A549 (cell line): ENCODE results near the gene RASSF8. TPM values are rescaled to one million over a fixed set of nuclear protein-coding genes. Genes with fewer than 3 reads are reported as not detected.
A peak's percentile ranks its signal among the peaks of the same experiment; 100 is the strongest.

Experiments
- ATAC-seq, 2 experiments: fragments of 200-7000 bp in 1 of 2; fragments of >200 bp in 1 of 2; cut with Nextera tagmentation in 1 of 2; cut with Tn5 transposase in 1 of 2; 3 replicates each; pipeline versions ENCODE4 v1.8.0 to v1.9.1; 2018 to 2020; ENCODE audit warnings: mild to moderate bottlenecking in 1 of 2, moderate library complexity in 1 of 2
- CTCF ChIA-PET: fragments of 300-600 bp; sonication (Branson Sonifier 250); formaldehyde crosslinking; extraction: SDS; loops from one replicate; lab custom pipeline; 2021; ENCODE audit warnings: antibody characterized with exemption, inconsistent platforms; lab: Yijun Ruan, JAX
- POLR2A ChIA-PET: fragments of 350-600 bp; formaldehyde crosslinking; extraction: SDS; loops from one replicate; lab custom pipeline; 2021; ENCODE audit warnings: antibody characterized with exemption, inconsistent platforms; lab: Yijun Ruan, JAX
- DNase-seq, 2 experiments: peaks; one replicate each; pipeline versions ENCODE4 v3.0.0 to v3.0.0-alpha.2; 2011 to 2016; ENCODE audit warnings: low read depth in 1 of 2, low spot score in 1 of 2
- FAIRE-seq: peaks from 2 replicates; lab custom pipeline; 2011; peaks lifted over from hg19 to GRCh38; lab: Jason Lieb, UNC
- H3K27ac ChIP-seq, 2 experiments: fragments of >200 bp; sonication (Bioruptor Twin); formaldehyde crosslinking; 3 replicates each; pipeline ENCODE4 v1.5.1; 2016 to 2017
- H3K4me1 ChIP-seq: fragments of >200 bp; sonication (Bioruptor Twin); formaldehyde crosslinking; 3 replicates; pipeline ENCODE4 v1.6.1; 2016
- H3K4me2 ChIP-seq: fragments of >200 bp; sonication (Bioruptor Twin); formaldehyde crosslinking; 3 replicates; pipeline ENCODE4 v1.6.1; 2016
- H3K4me3 ChIP-seq: fragments of >200 bp; sonication (Bioruptor Twin); formaldehyde crosslinking; 3 replicates; pipeline ENCODE4 v1.5.1; 2016
- H3K9me3 ChIP-seq: fragments of >200 bp; sonication (Bioruptor Twin); formaldehyde crosslinking; 3 replicates; pipeline ENCODE4 v1.6.1; 2016
- CHD4 ChIP-seq: fragments of 200-600 bp; sonication (generic); IDR thresholded peaks from 2 replicates; pipeline ENCODE4 v1.6.1; 2016; ENCODE audit warnings: antibody characterized with exemption, mild to moderate bottlenecking, borderline replicate concordance
- E2F6 ChIP-seq: IDR thresholded peaks from 2 replicates; pipeline ENCODE4 v1.6.1; 2012; ENCODE audit warnings: low read depth, borderline replicate concordance
- EHMT2 ChIP-seq: fragments of 200-600 bp; sonication (generic); IDR thresholded peaks from 2 replicates; pipeline ENCODE4 v1.6.1; 2016; ENCODE audit warnings: antibody characterized with exemption, low read depth, mild to moderate bottlenecking, moderate library complexity
- FOSB ChIP-seq: fragments of 250-450 bp; sonication (Bioruptor Pico); IDR thresholded peaks from 2 replicates; pipeline ENCODE4 v1.5.0; 2020; ENCODE audit warnings: mild to moderate bottlenecking, moderate library complexity
- FOSL2 ChIP-seq, 2 experiments: fragments of 450-650 bp in 1 of 2; fragments of >200 bp in 1 of 2; sonication (Bioruptor Twin) in 1 of 2; formaldehyde crosslinking; IDR thresholded peaks; 2 replicates each; pipeline versions ENCODE4 v1.5.0 to v1.6.1; 2016 to 2020; ENCODE audit warnings: mild to moderate bottlenecking in 1 of 2, moderate library complexity in 1 of 2
- FOXS1 ChIP-seq: fragments of 250-450 bp; sonication (Bioruptor Pico); IDR thresholded peaks from 2 replicates; pipeline ENCODE4 v1.5.0; 2020; ENCODE audit warnings: mild to moderate bottlenecking, moderate library complexity
- GATA3 ChIP-seq: IDR thresholded peaks from 2 replicates; pipeline ENCODE4 v1.6.1; 2012; ENCODE audit warnings: borderline replicate concordance
- JUN ChIP-seq, 2 experiments: fragments of >200 bp; sonication (Bioruptor Twin); formaldehyde crosslinking; IDR thresholded peaks; 2 replicates in 1 of 2; 3 replicates in 1 of 2; pipeline ENCODE4 v1.6.1; 2016 to 2017
- MAFK ChIP-seq: fragments of 450-650 bp; IDR thresholded peaks from 2 replicates; pipeline ENCODE4 v1.6.1; 2014; ENCODE audit not compliant: partially characterized antibody
- NFE2L2 ChIP-seq: fragments of 150-350 bp; conservative IDR thresholded peaks from 2 replicates; pipeline ENCODE4 v1.6.1; 2014; ENCODE audit warnings: low read length
- NR3C1 ChIP-seq: fragments of >200 bp; sonication (Bioruptor Twin); formaldehyde crosslinking; IDR thresholded peaks from 3 replicates; pipeline ENCODE4 v1.6.1; 2017
- PBX3 ChIP-seq: IDR thresholded peaks from 2 replicates; pipeline ENCODE4 v1.6.1; 2012
- PHF8 ChIP-seq: fragments of 200-600 bp; sonication (generic); IDR thresholded peaks from 2 replicates; pipeline ENCODE4 v1.6.1; 2016; ENCODE audit warnings: low read depth, mild to moderate bottlenecking, antibody characterized with exemption, moderate library complexity, borderline replicate concordance
- POLR2A ChIP-seq: IDR thresholded peaks from 2 replicates; pipeline ENCODE4 v1.6.1; 2012; ENCODE audit warnings: mild to moderate bottlenecking, low read length
- REST ChIP-seq: fragments of 200-600 bp; sonication (generic); IDR thresholded peaks from 2 replicates; pipeline ENCODE4 v1.6.1; 2016; ENCODE audit warnings: antibody characterized with exemption, mild to moderate bottlenecking, moderate library complexity
- SREBF2 ChIP-seq: fragments of 450-650 bp; IDR thresholded peaks from 2 replicates; pipeline ENCODE4 v1.6.1; 2014; ENCODE audit warnings: mild to moderate bottlenecking, moderate library complexity
- TFCP2L1 ChIP-seq: fragments of 250-450 bp; sonication (Bioruptor Pico); IDR thresholded peaks from 2 replicates; pipeline ENCODE4 v1.5.0; 2021; ENCODE audit warnings: mild to moderate bottlenecking
- USF2 ChIP-seq: fragments of 450-650 bp; IDR thresholded peaks from 2 replicates; pipeline ENCODE4 v1.6.1; 2014; ENCODE audit warnings: antibody characterized with exemption
- WGBS: methylation state at CpG from one replicate; pipeline ENCODE4 v1.1.6; 2017; ENCODE audit errors: missing lambda C conversion rate; 5-methylcytosine and 5-hydroxymethylcytosine counted together
- polyA plus RNA-seq, 4 experiments: library from polyadenylated mRNA; depleted of rRNA in 3 of 4; stranded (reverse); fragments of >200 nt; fragmentation: RNase III in 1 of 4; extraction: RNeasy Plus Mini Kit Qiagen cat#74134 plus additional on column Dnase treatment in 1 of 4; gene quantifications; 2 replicates in 3 of 4; 3 replicates in 1 of 4; pipeline ENCODE4 v1.2.3, GENCODE V29; 2011 to 2017

Gene RASSF8
- polyA plus RNA-seq, 2 of the 4 experiments (the other 2 are of a cell fraction) = 5.7 to 8.7 TPM

DNA sequence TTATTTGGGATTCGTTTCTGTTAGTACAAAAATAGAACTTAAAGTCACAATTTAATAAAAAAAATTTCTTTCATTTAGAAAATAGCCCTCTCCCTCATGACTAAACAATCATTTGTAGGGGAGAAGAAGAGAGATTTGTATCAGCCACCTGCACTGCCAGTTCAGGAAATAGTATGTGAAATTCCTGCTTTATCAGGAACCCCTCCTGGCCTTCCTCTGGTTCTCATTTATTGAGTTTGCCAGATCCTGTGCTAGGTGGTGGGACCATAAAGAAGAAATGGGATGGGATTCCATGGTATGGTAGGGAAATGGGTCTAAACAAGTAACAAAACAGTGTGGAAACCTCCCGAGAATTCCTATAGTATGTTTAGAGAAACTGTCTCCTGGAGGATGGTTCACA, 30.0 kb downstream of the RASSF8 start (continued):
- no peak for TF ChIP-seq FOSL2 (IDR thresholded peaks at IDR 0.05)
- no peak for TF ChIP-seq FOSL2 (CRISPR knock-in tag; IDR thresholded peaks at IDR 0.05)
- TF ChIP-seq POLR2A = no peak
- no peak for TF ChIP-seq NR3C1
- TF ChIP-seq FOSB = no peak

DNA sequence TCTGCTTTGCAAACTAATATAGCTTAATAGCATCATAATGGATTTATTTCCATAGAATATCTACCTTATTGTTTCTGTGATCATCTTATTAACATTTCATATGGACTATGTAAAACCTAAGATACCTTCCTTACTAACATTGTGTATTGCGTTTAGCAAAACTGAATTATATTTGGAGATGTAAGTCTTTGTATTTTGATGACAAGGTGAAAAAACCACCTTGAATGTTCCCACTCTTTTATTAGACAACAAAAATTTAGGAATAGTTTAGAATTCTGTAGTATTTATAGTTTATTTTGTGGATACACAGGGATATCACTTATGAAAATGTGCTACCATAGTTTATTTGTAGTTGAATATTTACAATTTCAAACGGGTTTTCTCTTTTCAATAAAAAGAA, 32.0 kb downstream of the RASSF8 start:
- Histone ChIP-seq H3K4me1 (no peaks in the 10 kb centered on the region), H3K4me2 (no peak overlapping the region), H3K9me3 (no peaks in the 10 kb centered on the region), H3K27ac (no peak overlapping the region), H3K4me3 (no peak overlapping the region)
- DNase-seq = no peak
- FAIRE-seq = peak; percentile 68
- no peak for ATAC-seq
- CTCF ChIA-PET = no interaction called here
- POLR2A ChIA-PET = no interaction called here
- peak; percentile 40 for TF ChIP-seq MAFK
- TF ChIP-seq EHMT2 = no peak
- 64% methylated on average over 2 of the region's 2 CpGs for WGBS

GRCh38 chr12:25992026-25992782, 33.7 kb downstream of the RASSF8 start:
- WGBS = 64% methylated on average over 4 of the region's 4 CpGs
- no peak overlapping the region for H3K27ac ChIP-seq
- FAIRE-seq (no peak), DNase-seq (no peak), ATAC-seq (no peak)
- POLR2A ChIA-PET = no interaction called here
- H3K4me1 ChIP-seq = peaks cover 3% of the 10 kb centered on the region
- CTCF ChIA-PET = interaction anchor here (1.1 to 1.5 kb wide), 3 partner anchors 13 to 34 kb away, joined by 3 to 6 read pairs (median 3); no protein-coding TSS in a partner anchor
- no peak overlapping the region for H3K4me3 ChIP-seq
- no peak overlapping the region for H3K4me2 ChIP-seq
- TF ChIP-seq EHMT2 (no peak), TFCP2L1 (CRISPR knock-in tag) (no peak), CHD4 (no peak), JUN (IDR thresholded peaks at IDR 0.05) (no peak), SREBF2 (no peak), PHF8 (no peak), GATA3 (no peak), E2F6 (no peak), MAFK (no peak), FOSL2 (IDR thresholded peaks at IDR 0.05) (no peak), FOSL2 (CRISPR knock-in tag; IDR thresholded peaks at IDR 0.05) (no peak), NR3C1 (no peak), POLR2A (no peak)
- no peaks in the 10 kb centered on the region for H3K9me3 ChIP-seq

DNA sequence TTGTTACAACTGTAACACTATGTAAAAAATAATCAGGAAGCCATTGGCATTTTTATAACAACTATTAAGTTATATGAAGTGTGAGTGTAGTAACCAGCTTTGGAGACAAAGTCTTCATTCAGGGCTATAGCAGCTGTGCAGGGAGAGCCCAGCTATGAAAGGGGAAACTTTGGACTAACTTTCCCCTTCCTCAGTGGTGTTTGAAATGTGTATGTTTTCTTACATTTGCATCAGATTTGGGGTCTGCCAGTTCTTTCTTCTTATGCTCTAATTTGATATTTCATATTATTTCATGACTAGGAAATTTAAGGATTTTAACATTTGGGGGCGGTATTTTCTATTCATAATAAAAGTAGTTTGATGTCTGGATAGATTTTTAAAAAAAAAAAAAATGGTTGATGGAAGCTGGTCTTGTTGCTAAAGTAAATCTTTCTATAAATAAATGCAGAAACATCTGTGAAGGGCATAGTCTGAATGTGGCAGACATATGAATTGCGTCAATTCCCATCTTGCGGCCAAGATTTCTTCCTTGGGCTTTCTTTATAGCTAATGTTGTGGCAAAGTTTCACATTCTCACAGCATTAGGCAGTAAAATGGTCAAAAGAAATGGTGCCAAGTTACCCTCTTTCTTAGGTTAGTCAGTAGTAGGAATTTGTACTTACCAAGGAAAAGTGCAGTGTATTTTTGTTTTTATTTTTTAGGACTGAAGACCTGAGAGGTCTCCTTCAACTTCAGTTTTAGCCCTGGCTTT, 35.6 kb downstream of the RASSF8 start:
- DNase-seq (no peak), ATAC-seq (no peak), FAIRE-seq (no peak)
- ChIA-PET POLR2A (no interaction called here), CTCF (no interaction called here)
- no peak overlapping the region for H3K27ac ChIP-seq
- H3K4me2 ChIP-seq = no peak overlapping the region
- no peak overlapping the region for H3K4me3 ChIP-seq
- no peaks in the 10 kb centered on the region for H3K9me3 ChIP-seq
- H3K4me1 ChIP-seq = peaks cover 17% of the 10 kb centered on the region
- no peak for TF ChIP-seq REST
- no peak for TF ChIP-seq NFE2L2
- no peak for TF ChIP-seq FOXS1 (CRISPR knock-in tag)
- TF ChIP-seq PBX3 = no peak
- TF ChIP-seq SREBF2 = no peak
- no peak for TF ChIP-seq USF2
- TF ChIP-seq, all 56 proteins: peak for 0
- WGBS = 93% methylated on average over 3 of the region's 3 CpGs
